PC-3 (cell line): ENCODE measurements around the gene GPR149.

Source experiments
- EZH2 ChIP-seq: fragments of 300-600 bp; sonication (generic); IDR thresholded peaks from one replicate; pipeline ENCODE4 v1.6.1; 2017; ENCODE audit warnings: antibody characterized with exemption, mild to moderate bottlenecking, low read length; ENCODE audit not compliant: unreplicated experiment
- EZH2phosphoT487 ChIP-seq: fragments of 300-600 bp; sonication (generic); IDR thresholded peaks from 2 replicates; pipeline ENCODE4 v1.6.1; 2018; ENCODE audit warnings: mild to moderate bottlenecking, antibody characterized with exemption, low read length, borderline replicate concordance
- TF ChIP-seq, protein P1 (sequence below): fragments of 300-600 bp; sonication (generic); conservative IDR thresholded peaks from 2 replicates; pipeline ENCODE4 v1.5.1; 2017; ENCODE audit warnings: antibody characterized with exemption, low read depth, mild to moderate bottlenecking, low read length

DNA sequence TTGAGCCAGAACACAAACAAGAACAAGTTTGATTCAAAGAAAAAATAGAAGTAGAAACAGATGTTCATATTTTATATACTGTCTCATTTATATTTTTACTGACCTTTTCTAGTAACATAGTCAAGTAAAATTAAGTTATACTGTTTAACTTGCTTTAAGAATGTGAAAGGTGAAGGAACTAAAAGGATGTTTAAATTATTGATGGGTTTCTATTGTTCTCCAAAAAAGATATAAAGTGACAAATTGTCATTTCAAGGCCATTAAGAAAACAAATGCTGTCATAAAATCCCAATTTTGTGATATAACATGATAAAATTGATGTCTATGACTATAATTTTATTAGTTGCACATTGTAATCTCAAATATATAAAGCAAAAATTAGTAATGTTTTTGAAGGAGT, 7.3 kb downstream of the GPR149 start:
- TF ChIP-seq EZH2 (no peak), EZH2phosphoT487 (no peak)
- TF ChIP-seq, protein P1, sequence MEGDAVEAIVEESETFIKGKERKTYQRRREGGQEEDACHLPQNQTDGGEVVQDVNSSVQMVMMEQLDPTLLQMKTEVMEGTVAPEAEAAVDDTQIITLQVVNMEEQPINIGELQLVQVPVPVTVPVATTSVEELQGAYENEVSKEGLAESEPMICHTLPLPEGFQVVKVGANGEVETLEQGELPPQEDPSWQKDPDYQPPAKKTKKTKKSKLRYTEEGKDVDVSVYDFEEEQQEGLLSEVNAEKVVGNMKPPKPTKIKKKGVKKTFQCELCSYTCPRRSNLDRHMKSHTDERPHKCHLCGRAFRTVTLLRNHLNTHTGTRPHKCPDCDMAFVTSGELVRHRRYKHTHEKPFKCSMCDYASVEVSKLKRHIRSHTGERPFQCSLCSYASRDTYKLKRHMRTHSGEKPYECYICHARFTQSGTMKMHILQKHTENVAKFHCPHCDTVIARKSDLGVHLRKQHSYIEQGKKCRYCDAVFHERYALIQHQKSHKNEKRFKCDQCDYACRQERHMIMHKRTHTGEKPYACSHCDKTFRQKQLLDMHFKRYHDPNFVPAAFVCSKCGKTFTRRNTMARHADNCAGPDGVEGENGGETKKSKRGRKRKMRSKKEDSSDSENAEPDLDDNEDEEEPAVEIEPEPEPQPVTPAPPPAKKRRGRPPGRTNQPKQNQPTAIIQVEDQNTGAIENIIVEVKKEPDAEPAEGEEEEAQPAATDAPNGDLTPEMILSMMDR, result no peak
